Fibroblast of lung (primary cell): Measurements from ENCODE around the gene AP4E1. TPM values are rescaled to one million over a fixed set of nuclear protein-coding genes. Genes with fewer than 3 reads are reported as not detected.

Source experiments
- DNase-seq, 2 donors: peaks; one replicate each; pipeline versions ENCODE4 v3.0.0 to v3.0.0-alpha.2; 2010; ENCODE audit warnings: low read depth in 2 of 2
- H2AFZ ChIP-seq: 2 replicates; pipeline ENCODE4 v1.5.1; 2012; ENCODE audit warnings: low read length, control low read depth, inconsistent platforms
- H3K27ac ChIP-seq: 2 replicates; pipeline ENCODE4 v1.5.1; 2011; ENCODE audit warnings: low read length, control low read depth; ENCODE audit not compliant: insufficient read depth
- H3K27me3 ChIP-seq: 2 replicates; pipeline ENCODE4 v1.5.1; 2011; ENCODE audit warnings: mild to moderate bottlenecking, low read length; ENCODE audit not compliant: control insufficient read depth, insufficient read depth
- H3K36me3 ChIP-seq: 2 replicates; pipeline ENCODE4 v1.5.1; 2011; ENCODE audit warnings: low read length; ENCODE audit not compliant: control insufficient read depth, insufficient read depth
- H3K4me1 ChIP-seq: 2 replicates; pipeline ENCODE4 v1.5.1; 2011; ENCODE audit warnings: low read length; ENCODE audit not compliant: control insufficient read depth, insufficient read depth; ENCODE audit errors: extremely low read depth
- H3K4me2 ChIP-seq: 2 replicates; pipeline ENCODE4 v1.5.1; 2011; ENCODE audit warnings: low read length, control low read depth; ENCODE audit not compliant: insufficient read depth; ENCODE audit errors: extremely low read depth
- H3K4me3 ChIP-seq, 4 experiments: fragments of 200-600 bp in 1 of 4; sonication (generic) in 1 of 4; replicated peaks in 1 of 4; 2 replicates each; pipeline ENCODE4 v1.5.1; 2011 to 2016; ENCODE audit warnings: low read length in 4 of 4, low read depth in 3 of 4, mild to moderate bottlenecking in 3 of 4, control low read depth in 2 of 4, inconsistent platforms in 1 of 4, mixed read lengths in 1 of 4; ENCODE audit not compliant: insufficient read depth in 1 of 4; ENCODE audit errors: control extremely low read depth in 1 of 4
- H3K79me2 ChIP-seq: 2 replicates; pipeline ENCODE4 v1.5.1; 2012; ENCODE audit warnings: mild to moderate bottlenecking, low read length, inconsistent platforms; ENCODE audit not compliant: control insufficient read depth, insufficient read depth
- H3K9ac ChIP-seq: 2 replicates; pipeline ENCODE4 v1.5.1; 2011; ENCODE audit warnings: mild to moderate bottlenecking, low read length, control low read depth; ENCODE audit not compliant: insufficient read depth
- H3K9me3 ChIP-seq: 2 replicates; pipeline ENCODE4 v1.5.1; 2012; ENCODE audit warnings: low read depth, low read length; ENCODE audit not compliant: control insufficient read depth, insufficient read depth
- H4K20me1 ChIP-seq: 2 replicates; pipeline ENCODE4 v1.5.1; 2011; ENCODE audit warnings: low read length; ENCODE audit not compliant: control insufficient read depth, insufficient read depth; ENCODE audit errors: extremely low read depth
- CTCF ChIP-seq, 2 donors: IDR thresholded peaks in 1 of 2; conservative IDR thresholded peaks in 1 of 2; 1 replicate in 1 of 2; 2 replicates in 1 of 2; pipeline ENCODE4 v1.5.1; 2011 to 2012; ENCODE audit warnings: low read length in 2 of 2, control low read depth in 1 of 2, inconsistent platforms in 1 of 2, low read depth in 1 of 2, mild to moderate bottlenecking in 1 of 2
- EZH2 ChIP-seq: IDR thresholded peaks from 2 replicates; pipeline ENCODE4 v1.5.1; 2012; ENCODE audit warnings: low read length, control low read depth, mild to moderate bottlenecking; ENCODE audit errors: missing control alignments
- polyA plus RNA-seq, 2 donors: library from polyadenylated mRNA; depleted of rRNA in 1 of 2; stranded (reverse) in 1 of 2; unstranded in 1 of 2; fragments of >200 nt; gene quantifications; 2 replicates each; pipeline ENCODE4 v1.2.1, GENCODE V29; 2011 to 2012; ENCODE audit warnings: missing spikeins in 1 of 2
- total RNA-seq: library from RNA; depleted of rRNA; stranded (reverse); fragments of >200 nt; gene quantifications from 2 replicates; pipeline ENCODE4 v1.2.1, GENCODE V29; 2014

The AP4E1 gene
- total and polyA plus RNA-seq, 2 donors (not counting 1 experiment from before 2014, with no cell fraction given), result 7.3 to 19.7 TPM

DNA sequence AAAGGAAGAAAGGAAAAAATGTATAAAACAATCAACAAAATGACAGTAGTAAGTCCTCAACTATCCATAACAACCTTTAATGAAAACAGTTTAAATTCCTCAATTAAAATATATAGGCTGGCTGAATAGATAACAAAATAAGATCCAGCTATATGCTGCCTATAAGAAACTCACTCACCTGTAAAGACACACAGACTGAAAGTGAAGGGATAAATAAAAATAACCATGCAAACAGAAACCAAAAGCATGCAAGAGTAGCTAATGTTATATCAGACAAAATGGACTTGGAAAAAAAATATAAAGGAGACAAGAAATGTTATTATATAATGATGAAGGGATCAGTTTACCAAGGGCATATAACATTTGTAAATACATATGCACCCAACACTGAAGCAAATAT is 51.2 kb downstream of the AP4E1 start:
- H3K4me3 ChIP-seq, result no peak overlapping the region
- TF ChIP-seq EZH2 (no peak), CTCF (conservative IDR thresholded peaks at IDR 0.05 in 1 of 2, IDR thresholded peaks at IDR 0.05 in 1 of 2; ENCODE audit: low read depth in 1 of 2, low read length in 2 of 2) (no peak)
- no peak overlapping the region for H2AFZ ChIP-seq
- peaks cover 1% of the 10 kb centered on the region for H3K36me3 ChIP-seq
- no peak overlapping the region for H3K27ac ChIP-seq
- no peaks in the 10 kb centered on the region for H3K27me3 ChIP-seq
- no peak overlapping the region for H3K4me2 ChIP-seq
- no peaks in the 10 kb centered on the region for H3K9me3 ChIP-seq
- DNase-seq, result no peak
- no peaks in the 10 kb centered on the region for H3K79me2 ChIP-seq
- H4K20me1 ChIP-seq, result no peaks in the 10 kb centered on the region
- H3K9ac ChIP-seq, result no peak overlapping the region
- H3K4me1 ChIP-seq, result no peaks in the 10 kb centered on the region

DNA sequence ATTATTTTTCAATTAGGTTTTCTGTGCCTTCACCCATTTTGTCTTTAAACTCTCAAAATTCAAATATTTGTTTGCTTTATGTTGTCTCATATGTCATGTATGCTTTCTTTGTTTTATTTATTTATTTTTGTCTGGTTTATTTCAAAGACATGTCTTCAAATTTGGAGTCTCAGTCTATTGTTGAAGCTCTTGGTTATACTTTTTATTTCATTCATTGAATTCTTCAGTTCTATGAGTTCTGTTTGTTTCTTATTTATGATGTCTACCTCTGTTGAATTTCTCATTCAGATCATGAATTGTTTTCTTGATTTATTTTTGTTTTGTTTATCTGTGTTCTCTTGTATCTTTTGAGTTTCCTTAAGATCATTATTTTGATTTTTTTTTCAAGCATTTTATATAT is 55.6 kb downstream of the AP4E1 start:
- Histone ChIP-seq H3K79me2 (no peaks in the 10 kb centered on the region), H3K36me3 (peaks cover 1% of the 10 kb centered on the region), H3K9ac (no peak overlapping the region), H4K20me1 (no peaks in the 10 kb centered on the region), H3K4me3 (no peak overlapping the region), H3K9me3 (no peaks in the 10 kb centered on the region), H3K4me1 (no peaks in the 10 kb centered on the region), H3K27ac (no peak overlapping the region), H3K4me2 (no peak overlapping the region), H2AFZ (no peak overlapping the region), H3K27me3 (no peaks in the 10 kb centered on the region)
- DNase-seq, result no peak
- TF ChIP-seq CTCF (conservative IDR thresholded peaks at IDR 0.05 in 1 of 2, IDR thresholded peaks at IDR 0.05 in 1 of 2; ENCODE audit: low read depth in 1 of 2, low read length in 2 of 2) (no peak), EZH2 (no peak)

DNA sequence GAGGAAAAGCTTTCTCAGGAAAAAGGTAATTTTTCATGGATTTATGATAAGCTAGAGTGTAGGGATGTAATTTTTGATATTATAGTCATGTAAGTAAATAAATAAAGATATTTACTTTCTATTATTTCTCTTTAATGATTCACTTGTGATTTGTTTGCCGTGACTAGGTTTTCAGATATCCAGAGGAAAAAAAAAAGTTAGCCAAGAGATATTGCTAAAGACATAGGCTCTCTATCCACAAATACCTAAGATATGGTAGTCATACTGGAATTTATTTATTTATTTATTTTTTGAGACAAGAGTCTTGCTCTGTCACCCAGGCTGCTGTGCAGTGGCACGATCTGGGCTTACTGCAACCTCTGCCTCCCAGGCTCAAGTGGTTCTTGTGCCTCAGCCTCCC is 59.9 kb downstream of the AP4E1 start:
- no peak overlapping the region for H3K9ac ChIP-seq
- H3K4me1 ChIP-seq, result no peaks in the 10 kb centered on the region
- H2AFZ ChIP-seq, result no peak overlapping the region
- no peaks in the 10 kb centered on the region for H3K27me3 ChIP-seq
- H3K4me2 ChIP-seq, result no peak overlapping the region
- H3K79me2 ChIP-seq, result no peaks in the 10 kb centered on the region
- peak in 1 of 2 donors; percentile 11 for DNase-seq
- no peak overlapping the region for H3K4me3 ChIP-seq
- H4K20me1 ChIP-seq, result no peaks in the 10 kb centered on the region
- H3K36me3 ChIP-seq, result peaks cover 2% of the 10 kb centered on the region
- H3K9me3 ChIP-seq, result no peaks in the 10 kb centered on the region
- TF ChIP-seq CTCF (conservative IDR thresholded peaks at IDR 0.05 in 1 of 2, IDR thresholded peaks at IDR 0.05 in 1 of 2; ENCODE audit: low read depth in 1 of 2, low read length in 2 of 2) (no peak), EZH2 (no peak)
- H3K27ac ChIP-seq, result no peak overlapping the region
